ENCODE measurements around the gene GNPDA1.

Gene GNPDA1

GRCh38 chr5:141957367-141957996 is 55.3 kb downstream of the GNPDA1 start:
- DNase-seq (ENCODE audit: low read depth in 1 of 2, low spot score in 1 of 2) = no peak
- no peak for TF ChIP-seq JUND (IDR thresholded peaks at IDR 0.05; ENCODE audit: low read depth)
- in situ Hi-C loops (cut with HindIII; ENCODE audit: low pct_unique_long_range_greater_than_20kb, low sequenced_read_pairs) = no loop called here

DNA sequence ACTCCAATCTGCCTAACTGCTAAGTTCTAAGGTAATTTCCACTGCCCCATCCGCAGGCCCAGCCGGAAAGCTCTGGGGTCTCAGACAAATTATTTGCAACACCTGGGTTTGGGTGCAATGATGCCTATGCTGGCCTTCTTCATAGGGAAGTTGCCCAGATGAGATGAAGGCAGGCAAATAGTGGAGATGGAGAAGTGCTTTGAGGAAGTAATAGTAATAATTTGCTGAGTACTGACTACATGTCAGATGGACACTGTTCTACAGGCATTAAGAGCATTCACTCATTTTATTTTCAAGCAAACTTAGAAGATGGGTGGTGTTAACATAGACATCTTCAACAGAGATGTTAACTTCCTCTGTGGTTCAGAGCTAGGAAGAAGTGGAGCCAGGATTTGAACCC is 58.6 kb downstream of the GNPDA1 start:
- no peak for DNase-seq (ENCODE audit: low read depth in 1 of 2, low spot score in 1 of 2)
- TF ChIP-seq JUND (IDR thresholded peaks at IDR 0.05; ENCODE audit: low read depth) = no peak
- in situ Hi-C loops (cut with HindIII; ENCODE audit: low pct_unique_long_range_greater_than_20kb, low sequenced_read_pairs) = no loop called here

GRCh38 chr5:141952020-141952419 is 60.8 kb downstream of the GNPDA1 start:
- TF ChIP-seq JUND (IDR thresholded peaks at IDR 0.05; ENCODE audit: low read depth) = no peak
- in situ Hi-C loops (cut with HindIII; ENCODE audit: low pct_unique_long_range_greater_than_20kb, low sequenced_read_pairs) = no loop called here
- no peak for DNase-seq (ENCODE audit: low read depth in 1 of 2, low spot score in 1 of 2)

DNA sequence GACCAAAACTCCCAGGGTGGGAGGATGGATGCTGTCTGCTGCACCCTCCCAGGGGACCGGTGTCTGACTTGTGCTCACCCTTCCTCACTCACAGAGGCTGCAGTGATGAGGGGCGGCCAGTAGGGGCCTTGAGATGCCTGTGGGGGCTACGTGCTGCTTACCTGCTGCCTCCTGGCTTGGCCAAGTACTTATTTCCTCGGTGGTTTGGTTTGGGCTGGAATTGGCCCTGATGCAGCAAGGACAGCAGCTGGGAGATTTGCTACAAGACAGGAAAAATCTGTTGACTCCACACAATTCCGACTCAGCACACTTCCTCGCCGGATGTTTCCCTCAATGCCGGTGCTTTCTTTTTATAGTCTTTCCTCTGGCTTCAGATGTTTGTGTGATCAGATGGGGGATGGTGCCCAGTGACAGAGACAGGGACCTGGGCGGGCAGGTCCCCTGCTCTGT is 61.5 kb downstream of the GNPDA1 start:
- in situ Hi-C loops (cut with HindIII; ENCODE audit: low pct_unique_long_range_greater_than_20kb, low sequenced_read_pairs) = no loop called here

More for the DNA sequence above, 61.5 kb downstream of the GNPDA1 start:
- no peak for DNase-seq (ENCODE audit: low read depth in 1 of 2, low spot score in 1 of 2)
- no peak for TF ChIP-seq JUND (IDR thresholded peaks at IDR 0.05; ENCODE audit: low read depth)
